PC-3 (cell line): ENCODE data around the gene CYP4F8. TPM values are rescaled to one million over a fixed set of nuclear protein-coding genes. Genes with fewer than 3 reads are reported as not detected.

Experiments used
- ATAC-seq: fragments of 200-7000 bp; cut with Tn5 transposase; 2 replicates; pipeline ENCODE4 v1.9.1; 2020; ENCODE audit warnings: mild to moderate bottlenecking, moderate library complexity
- BruUV-seq: library from RNA; stranded (reverse); fragments of 400-500 nt; replicated peaks from 2 replicates; lab custom pipeline; 2021; lab: Mats Ljungman, UMichigan
- CTCF ChIA-PET: fragments of 300-600 bp; sonication (Branson Sonifier 250); formaldehyde crosslinking; loops from one replicate; lab custom pipeline; 2022; ENCODE audit warnings: antibody characterized with exemption; lab: Charles Lee
- POLR2A ChIA-PET: fragments of 300-600 bp; sonication (Branson Sonifier 250); formaldehyde crosslinking; loops from one replicate; lab custom pipeline; 2022; ENCODE audit warnings: antibody characterized with exemption; ENCODE audit not compliant: unreplicated experiment; lab: Charles Lee
- DNase-seq: peaks from one replicate; pipeline ENCODE4 v3.0.0-alpha.2; 2015
- H2AFZ ChIP-seq: fragments of 300-600 bp; sonication (generic); 2 replicates; pipeline ENCODE4 v1.6.0; 2016; ENCODE audit warnings: antibody characterized with exemption, low read length
- H3F3A ChIP-seq: fragments of 300-600 bp; sonication (generic); one replicate; pipeline ENCODE4 v1.6.0; 2017; ENCODE audit warnings: antibody characterized with exemption, low read length, control low read depth, mild to moderate bottlenecking; ENCODE audit not compliant: unreplicated experiment
- H3K27ac ChIP-seq: fragments of 300-600 bp; sonication (generic); 2 replicates; pipeline ENCODE4 v1.5.1; 2016; ENCODE audit warnings: mild to moderate bottlenecking, low read length
- H3K27me3 ChIP-seq: fragments of 300-600 bp; sonication (generic); 2 replicates; pipeline ENCODE4 v1.6.1; 2016; ENCODE audit warnings: low read length, mixed read lengths
- H3K36me3 ChIP-seq: fragments of 300-600 bp; sonication (generic); 2 replicates; pipeline ENCODE4 v1.6.1; 2016; ENCODE audit warnings: low read depth, mixed run types, low read length, mixed read lengths
- H3K4me1 ChIP-seq: fragments of 300-600 bp; sonication (generic); 2 replicates; pipeline ENCODE4 v1.5.1; 2016; ENCODE audit warnings: low read length; ENCODE audit not compliant: insufficient read depth
- H3K4me2 ChIP-seq: fragments of 300-600 bp; sonication (generic); 2 replicates; pipeline ENCODE4 v1.6.0; 2016; ENCODE audit warnings: low read length
- H3K4me3 ChIP-seq: fragments of 300-600 bp; sonication (generic); 2 replicates; pipeline ENCODE4 v1.5.1; 2016; ENCODE audit warnings: mild to moderate bottlenecking, low read length, mixed read lengths
- H3K79me2 ChIP-seq: fragments of 300-600 bp; sonication (generic); 2 replicates; pipeline ENCODE4 v1.6.1; 2017; ENCODE audit warnings: low read length, mixed read lengths
- H3K9ac ChIP-seq: fragments of 300-600 bp; sonication (generic); 2 replicates; pipeline ENCODE4 v1.6.0; 2016; ENCODE audit warnings: mild to moderate bottlenecking, low read length
- H3K9me2 ChIP-seq: fragments of 300-600 bp; sonication (generic); replicated peaks from 2 replicates; pipeline ENCODE4 v1.6.1; 2016; ENCODE audit warnings: mixed run types, low read length, mixed read lengths
- H3K9me3 ChIP-seq: fragments of 300-600 bp; sonication (generic); 2 replicates; pipeline ENCODE4 v1.6.1; 2016; ENCODE audit warnings: low read length, mixed read lengths
- H4K20me1 ChIP-seq: fragments of 300-600 bp; sonication (generic); 2 replicates; pipeline ENCODE4 v1.6.1; 2016; ENCODE audit warnings: low read length, mixed read lengths
- EZH2 ChIP-seq: fragments of 300-600 bp; sonication (generic); IDR thresholded peaks from one replicate; pipeline ENCODE4 v1.6.1; 2017; ENCODE audit warnings: antibody characterized with exemption, mild to moderate bottlenecking, low read length; ENCODE audit not compliant: unreplicated experiment
- EZH2phosphoT487 ChIP-seq: fragments of 300-600 bp; sonication (generic); IDR thresholded peaks from 2 replicates; pipeline ENCODE4 v1.6.1; 2018; ENCODE audit warnings: mild to moderate bottlenecking, antibody characterized with exemption, low read length, borderline replicate concordance
- intact Hi-C: fragments of 100-400 bp; cut with micrococcal nuclease; formaldehyde crosslinking; loops from 2 replicates; pipeline ENCODE4 v1.9.0; 2023
- total RNA-seq: library from RNA; depleted of rRNA; stranded (reverse); fragments of >200 nt; gene quantifications from 2 replicates; pipeline ENCODE4 v1.2.3, GENCODE V29; 2014
- TF ChIP-seq, protein P1 (sequence below): fragments of 300-600 bp; sonication (generic); conservative IDR thresholded peaks from 2 replicates; pipeline ENCODE4 v1.5.1; 2017; ENCODE audit warnings: antibody characterized with exemption, low read depth, mild to moderate bottlenecking, low read length

Gene CYP4F8
- total RNA-seq, 1 experiment from 2014 or later = not detected

GRCh38 chr19:15623711-15624318 lies 8.8 kb downstream of the CYP4F8 start:
- Histone ChIP-seq H3K4me3 (no peak overlapping the region), H3K9me2 (no peaks in the 10 kb centered on the region), H3K9me3 (no peaks in the 10 kb centered on the region), H3K9ac (no peak overlapping the region), H3F3A (no peaks in the 10 kb centered on the region), H2AFZ (no peak overlapping the region), H3K79me2 (no peaks in the 10 kb centered on the region), H3K4me2 (no peak overlapping the region), H3K27ac (no peak overlapping the region), H3K4me1 (no peaks in the 10 kb centered on the region), H4K20me1 (no peaks in the 10 kb centered on the region), H3K36me3 (no peaks in the 10 kb centered on the region), H3K27me3 (no peaks in the 10 kb centered on the region)
- TF ChIP-seq EZH2phosphoT487 (no peak), EZH2 (no peak)
- TF ChIP-seq, protein P1, sequence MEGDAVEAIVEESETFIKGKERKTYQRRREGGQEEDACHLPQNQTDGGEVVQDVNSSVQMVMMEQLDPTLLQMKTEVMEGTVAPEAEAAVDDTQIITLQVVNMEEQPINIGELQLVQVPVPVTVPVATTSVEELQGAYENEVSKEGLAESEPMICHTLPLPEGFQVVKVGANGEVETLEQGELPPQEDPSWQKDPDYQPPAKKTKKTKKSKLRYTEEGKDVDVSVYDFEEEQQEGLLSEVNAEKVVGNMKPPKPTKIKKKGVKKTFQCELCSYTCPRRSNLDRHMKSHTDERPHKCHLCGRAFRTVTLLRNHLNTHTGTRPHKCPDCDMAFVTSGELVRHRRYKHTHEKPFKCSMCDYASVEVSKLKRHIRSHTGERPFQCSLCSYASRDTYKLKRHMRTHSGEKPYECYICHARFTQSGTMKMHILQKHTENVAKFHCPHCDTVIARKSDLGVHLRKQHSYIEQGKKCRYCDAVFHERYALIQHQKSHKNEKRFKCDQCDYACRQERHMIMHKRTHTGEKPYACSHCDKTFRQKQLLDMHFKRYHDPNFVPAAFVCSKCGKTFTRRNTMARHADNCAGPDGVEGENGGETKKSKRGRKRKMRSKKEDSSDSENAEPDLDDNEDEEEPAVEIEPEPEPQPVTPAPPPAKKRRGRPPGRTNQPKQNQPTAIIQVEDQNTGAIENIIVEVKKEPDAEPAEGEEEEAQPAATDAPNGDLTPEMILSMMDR = no peak
- DNase-seq = peak; percentile 37
- BruUV-seq = no TSS peak
- ChIA-PET CTCF (interaction anchor here (0.6 kb wide), 1 partner anchor 398 kb away, joined by 7 read pairs; no protein-coding TSS in a partner anchor), POLR2A (no interaction called here)
- ATAC-seq = no peak
- intact Hi-C loops = loop anchor here (10.0 kb wide), 1 partner anchor 401 kb away; no protein-coding TSS in a partner anchor

DNA sequence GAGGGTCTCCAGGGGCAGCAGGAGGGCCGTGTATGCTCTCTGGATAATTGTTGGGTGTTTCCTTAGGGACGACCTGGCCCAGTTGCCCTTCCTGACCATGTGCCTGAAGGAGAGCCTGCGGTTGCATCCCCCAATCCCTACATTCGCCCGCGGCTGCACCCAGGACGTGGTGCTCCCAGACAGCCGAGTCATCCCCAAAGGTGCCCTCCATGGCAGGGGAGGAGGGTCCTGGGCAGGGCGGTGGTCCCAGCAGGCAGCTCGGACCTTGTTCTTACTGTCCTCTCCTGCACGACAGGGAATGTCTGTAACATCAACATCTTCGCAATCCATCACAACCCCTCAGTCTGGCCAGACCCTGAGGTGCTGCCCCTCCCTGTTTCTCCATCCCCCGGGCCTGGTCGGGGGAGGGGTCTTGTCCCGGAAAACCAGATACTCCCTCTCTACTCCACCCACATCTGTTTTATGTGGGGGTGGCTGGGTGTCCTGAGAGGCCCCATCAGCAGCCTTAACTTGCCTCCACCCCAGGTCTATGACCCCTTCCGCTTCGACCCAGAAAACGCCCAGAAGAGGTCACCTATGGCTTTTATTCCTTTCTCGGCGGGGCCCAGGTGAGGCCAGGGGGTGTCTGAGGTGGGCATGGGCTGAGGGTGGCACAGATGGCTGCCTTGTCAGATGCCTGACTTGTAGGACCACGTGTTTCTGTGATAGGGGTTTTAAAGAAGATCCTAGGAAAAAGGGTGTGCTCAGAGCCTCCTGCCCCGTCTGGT lies 13.4 kb downstream of the CYP4F8 start:
- BruUV-seq = no TSS peak
- H2AFZ ChIP-seq = no peak overlapping the region
- H3K4me3 ChIP-seq = no peak overlapping the region
- CTCF ChIA-PET = no interaction called here
- DNase-seq (no peak), ATAC-seq (no peak)
- H3K27ac ChIP-seq = no peak overlapping the region
- TF ChIP-seq EZH2phosphoT487 = no peak
- TF ChIP-seq EZH2 = no peak
- TF ChIP-seq, protein P1 = no peak
- no peaks in the 10 kb centered on the region for H3K4me1 ChIP-seq
- no peak overlapping the region for H3K9ac ChIP-seq
- no peaks in the 10 kb centered on the region for H3K36me3 ChIP-seq
- H3K9me2 ChIP-seq = no peaks in the 10 kb centered on the region
- no peaks in the 10 kb centered on the region for H3K27me3 ChIP-seq
- POLR2A ChIA-PET = no interaction called here
- H4K20me1 ChIP-seq = no peaks in the 10 kb centered on the region
- intact Hi-C loops = loop anchor here (1.0 to 10.0 kb wide), 2 partner anchors 182 to 396 kb away; no protein-coding TSS in a partner anchor
- H3F3A ChIP-seq = no peaks in the 10 kb centered on the region
- H3K9me3 ChIP-seq = no peaks in the 10 kb centered on the region
- H3K79me2 ChIP-seq = no peaks in the 10 kb centered on the region
- no peak overlapping the region for H3K4me2 ChIP-seq
